Measurements from ENCODE around the gene DHRSX. TPM values are rescaled to one million over a fixed set of nuclear protein-coding genes. Genes with fewer than 3 reads are reported as not detected.

Gene DHRSX
- total and polyA plus RNA-seq, 2 donors (not counting 3 experiments of a cell fraction or from before 2014, with no cell fraction given) = 27.1 to 37.7 TPM

GRCh38 chrX:2485789-2486345, 14.9 kb downstream of the DHRSX start:
- Histone ChIP-seq H3K9ac (replicated peaks; ENCODE audit: extremely low read depth, insufficient read depth, low read length) (no peak overlapping the region), H3K79me2 (ENCODE audit: control insufficient read depth, insufficient read depth, low read length) (peaks cover 16% of the 10 kb centered on the region), H2AFZ (ENCODE audit: low read depth, low read length) (no peak overlapping the region), H3K4me2 (ENCODE audit: insufficient read depth, low read length) (no peak overlapping the region), H3K4me3 (replicated peaks in 1 of 3; ENCODE audit: insufficient read depth in 1 of 3, low read depth in 1 of 3, low read length in 3 of 3) (no peak overlapping the region), H3K27ac (ENCODE audit: insufficient read depth, low read depth, low read length) (no peak overlapping the region), H3K9me3 (replicated peaks; ENCODE audit: control insufficient read depth, insufficient read depth, low read length) (no peaks in the 10 kb centered on the region), H3K4me1 (ENCODE audit: control insufficient read depth, extremely low read depth, insufficient read depth, low read length) (no peaks in the 10 kb centered on the region), H3K9me1 (replicated peaks; ENCODE audit: control insufficient read depth, extremely low read depth, insufficient read depth, low read length) (no peaks in the 10 kb centered on the region), H3K27me3 (ENCODE audit: control insufficient read depth in 2 of 2, insufficient read depth in 2 of 2, low read length in 2 of 2) (no peaks in the 10 kb centered on the region), H4K20me1 (replicated peaks; ENCODE audit: control insufficient read depth, extremely low read depth, insufficient read depth, low read length) (peaks cover 2% of the 10 kb centered on the region), H3K36me3 (ENCODE audit: control insufficient read depth in 2 of 2, extremely low read depth in 1 of 2, insufficient read depth in 2 of 2, low read length in 2 of 2) (peaks cover 17 to 29% of the 10 kb centered on the region in 2 experiments)
- POLR2A ChIA-PET = no interaction called here
- CTCF ChIA-PET = no interaction called here
- no peak for FAIRE-seq
- no peak for DNase-seq (ENCODE audit: low read depth, low spot score)
- dilution Hi-C loops (cut with MboI; ENCODE audit: extremely low pct_ligation_motif_present, low sequenced_read_pairs) (no loop called here), intact Hi-C loops (cut with micrococcal nuclease) (no loop called here)
- TF ChIP-seq MYC (IDR thresholded peaks at IDR 0.05; ENCODE audit: low read depth, low read length) (no peak), MAX (IDR thresholded peaks at IDR 0.05; ENCODE audit: insufficient read depth, insufficient read length) (no peak), CTCF (IDR thresholded peaks at IDR 0.05; ENCODE audit: extremely low read depth in 1 of 2, insufficient read depth in 1 of 2, low read depth in 1 of 2, low read length in 2 of 2) (no peak)
- BruUV-seq (replicated peaks) = no TSS peak

All from endothelial cell of umbilical vein (primary cell).